AG08395 (cell line): Measurements from ENCODE around the gene PRR5L.
"Not testable (repeated sequence)": the region's sequence is repeated elsewhere in the genome, so short reads cannot be mapped to it uniquely, and the experiment has no call there.

Source experiments
- DNase-seq: peaks from one replicate; pipeline ENCODE4 v3.0.0; 2012; ENCODE audit warnings: mixed read lengths, low spot score

PRR5L gene

DNA sequence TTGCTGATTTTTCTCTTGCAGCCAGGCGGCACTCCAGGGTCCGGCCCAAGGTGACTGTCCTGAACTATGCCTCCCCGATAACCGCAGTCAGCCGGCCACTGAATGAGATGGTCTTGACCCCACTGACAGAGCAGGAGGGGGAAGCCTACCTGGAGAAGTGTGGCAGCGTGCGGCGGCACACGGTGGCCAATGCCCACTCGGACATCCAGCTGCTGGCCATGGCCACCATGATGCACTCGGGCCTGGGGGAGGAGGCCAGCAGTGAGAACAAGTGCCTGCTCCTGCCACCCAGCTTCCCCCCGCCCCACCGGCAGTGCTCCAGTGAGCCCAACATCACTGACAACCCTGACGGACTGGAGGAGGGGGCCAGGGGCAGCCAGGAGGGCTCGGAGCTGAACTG is 166.2 kb downstream of the PRR5L start:
- DNase-seq, result no peak

DNA sequence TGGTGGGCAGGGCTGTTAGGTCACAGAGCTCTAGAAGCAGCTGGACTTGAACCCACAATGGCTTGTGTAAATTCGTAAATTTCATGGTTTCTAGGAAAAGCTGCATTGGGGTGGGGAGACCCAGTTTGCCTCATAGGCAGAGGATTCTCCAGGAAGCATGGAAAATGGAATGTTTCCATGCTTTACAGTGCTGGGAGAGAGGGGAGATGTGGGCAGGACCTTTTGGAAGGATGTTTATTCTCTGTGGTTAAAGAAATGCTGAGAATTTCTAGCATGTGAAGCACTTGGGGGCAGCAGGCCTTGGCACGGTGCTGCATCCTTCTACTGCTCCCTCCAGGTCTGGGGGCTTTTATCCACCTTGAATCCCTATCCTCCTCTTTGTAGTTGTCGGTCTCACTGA is 167.7 kb downstream of the PRR5L start:
- peak; percentile 38 for DNase-seq

DNA sequence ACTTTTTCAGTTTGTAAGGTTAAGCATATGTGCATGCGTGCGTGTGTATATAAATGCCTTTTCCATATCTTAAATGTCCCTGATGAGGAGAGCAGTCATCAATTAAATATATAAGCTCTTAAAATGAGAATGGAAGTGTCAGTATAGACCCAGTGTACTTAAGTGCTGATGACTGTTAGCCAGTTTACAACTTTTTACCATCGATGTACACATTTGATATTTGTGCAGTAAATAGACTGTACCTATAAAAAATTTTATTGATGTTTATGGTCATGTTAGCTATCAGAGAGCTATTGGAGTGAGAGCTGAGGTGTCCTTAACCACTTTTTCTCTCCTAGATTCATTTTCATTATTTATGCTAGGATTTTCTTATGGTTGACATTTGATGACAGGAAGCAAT is 168.6 kb downstream of the PRR5L start:
- no peak for DNase-seq

DNA sequence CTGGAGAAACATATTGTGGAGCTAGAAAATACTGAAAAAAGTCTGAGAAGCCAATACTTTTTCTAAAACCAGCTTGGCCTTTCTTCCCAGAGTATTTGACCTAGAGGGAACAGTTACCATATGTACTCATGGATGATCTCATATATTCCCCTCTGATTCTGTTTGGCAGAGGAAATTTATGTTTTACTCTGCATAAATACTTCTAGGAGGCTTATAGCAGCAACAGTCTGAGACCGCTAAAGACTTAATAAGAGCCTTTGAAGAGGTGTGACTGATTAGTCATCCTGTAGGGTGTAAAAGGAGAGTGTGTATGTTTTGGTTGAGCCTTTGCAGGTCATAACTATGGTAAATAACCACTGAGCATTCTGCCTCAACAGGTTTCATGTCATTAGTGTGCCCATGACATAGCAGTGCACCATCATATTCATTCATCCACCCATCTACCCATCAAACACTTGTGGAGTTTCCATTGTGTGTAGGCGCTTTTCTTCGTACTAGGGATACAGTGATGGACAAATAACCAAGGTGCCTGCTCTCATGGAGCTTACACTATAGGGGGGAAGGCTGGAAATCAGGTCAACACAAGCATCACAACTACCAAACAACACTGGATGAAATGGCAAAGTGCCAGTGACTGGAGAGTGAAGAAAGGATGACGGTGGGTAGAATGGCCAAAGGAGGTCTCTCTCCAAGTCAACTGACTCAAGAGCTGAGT is 169.5 kb downstream of the PRR5L start:
- no peak for DNase-seq

DNA sequence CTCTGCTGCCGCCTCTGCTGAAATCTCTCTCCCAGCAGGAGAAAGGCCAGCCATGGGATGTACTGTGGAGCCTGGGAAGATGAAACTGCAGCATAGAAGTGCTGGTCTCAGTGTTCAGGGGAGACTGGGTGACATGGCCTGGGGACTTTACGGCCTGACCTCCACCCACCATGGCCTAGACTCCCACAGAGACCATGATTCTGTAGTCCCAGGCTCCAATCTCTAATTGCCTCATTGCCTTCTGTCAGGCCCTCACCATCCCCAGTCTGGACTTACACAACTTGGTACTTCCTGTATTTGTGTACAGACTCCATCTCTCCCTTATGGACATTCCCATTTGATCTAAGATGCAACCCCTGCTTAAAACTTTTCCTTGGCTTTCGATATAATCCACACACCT is 170.9 kb downstream of the PRR5L start:
- no peak for DNase-seq

DNA sequence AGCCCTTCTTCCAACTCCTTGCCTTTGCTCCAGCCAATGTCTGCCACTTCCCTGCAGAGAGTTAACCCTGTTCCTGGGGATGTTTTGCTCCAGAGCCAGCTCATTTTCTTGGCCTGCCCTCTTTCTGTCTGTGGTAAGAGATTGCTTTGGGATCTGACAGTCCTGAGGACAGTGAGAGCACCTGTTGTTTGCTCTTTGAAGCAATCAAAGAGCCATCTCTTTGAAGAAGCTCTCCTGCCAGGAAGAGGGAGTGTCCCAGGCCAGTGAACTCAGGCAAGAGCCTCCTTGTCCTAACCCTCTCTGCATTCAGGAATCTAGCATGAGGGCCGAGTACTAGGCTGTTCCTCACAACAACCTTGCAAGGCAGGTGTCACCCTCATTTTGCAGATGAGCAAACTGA is 171.8 kb downstream of the PRR5L start:
- no peak for DNase-seq

DNA sequence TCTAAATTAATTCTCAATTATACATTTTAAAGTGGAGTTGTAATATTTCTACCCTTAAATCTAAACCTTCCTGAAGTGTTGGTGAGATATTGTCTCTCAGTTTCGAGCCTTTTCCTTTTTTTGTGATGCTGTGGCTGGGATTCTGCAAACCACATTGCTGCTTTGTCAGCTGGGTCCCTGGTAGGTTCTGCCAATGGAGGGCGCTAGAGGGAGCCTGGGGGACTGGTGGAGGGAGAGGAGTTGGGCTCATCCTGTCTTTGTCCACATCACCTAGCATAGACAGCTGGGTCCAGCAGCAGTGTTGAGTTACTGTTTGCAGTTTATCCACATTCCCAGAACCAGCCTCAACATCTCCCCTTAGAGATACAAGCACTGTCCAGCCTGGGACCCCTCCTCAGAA is 173.0 kb downstream of the PRR5L start:
- DNase-seq, result no peak

DNA sequence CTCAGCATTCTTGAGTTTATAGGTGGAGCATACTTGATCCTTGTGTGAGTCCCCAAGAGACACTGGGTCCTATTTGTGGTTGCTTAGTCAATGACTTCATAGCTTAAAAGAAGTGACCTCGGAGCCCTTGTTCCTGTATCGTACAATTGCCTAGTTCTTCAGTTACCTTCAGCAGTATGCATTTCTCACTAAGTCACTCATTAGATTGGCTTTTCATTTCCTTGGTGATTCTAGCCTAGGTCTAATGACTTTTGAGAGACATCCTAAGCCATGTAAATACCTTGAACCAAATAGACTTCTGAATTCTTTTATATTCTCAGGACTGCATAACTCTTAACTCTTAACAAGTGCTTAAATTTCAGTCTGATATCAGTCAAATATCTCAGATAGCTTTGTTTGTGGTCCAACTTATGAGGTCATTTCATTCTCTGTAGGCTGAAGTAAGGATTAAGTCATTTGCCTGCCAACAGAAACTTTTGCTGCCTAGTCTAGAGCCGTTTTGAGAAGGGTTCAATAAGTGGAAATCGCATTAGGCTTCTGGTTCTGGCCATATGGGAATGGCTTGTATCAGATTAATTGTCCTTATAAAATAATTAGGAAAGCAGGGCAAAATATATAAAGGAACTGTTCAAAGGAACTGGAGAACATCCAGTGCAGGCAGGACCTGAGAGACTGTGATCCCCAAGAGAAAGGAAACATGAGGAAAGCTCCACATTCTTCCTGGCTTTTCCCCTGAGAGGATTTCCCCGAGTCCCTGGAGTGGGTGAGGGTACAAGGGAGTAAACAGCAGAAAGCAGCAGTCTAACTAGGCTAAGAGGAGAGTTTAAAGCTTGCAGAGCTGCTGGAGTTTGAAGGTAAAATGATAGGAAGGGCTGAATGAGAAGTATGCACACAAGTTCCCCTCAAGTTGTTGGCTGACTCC is 174.1 kb downstream of the PRR5L start:
- DNase-seq, result peak; percentile 36

DNA sequence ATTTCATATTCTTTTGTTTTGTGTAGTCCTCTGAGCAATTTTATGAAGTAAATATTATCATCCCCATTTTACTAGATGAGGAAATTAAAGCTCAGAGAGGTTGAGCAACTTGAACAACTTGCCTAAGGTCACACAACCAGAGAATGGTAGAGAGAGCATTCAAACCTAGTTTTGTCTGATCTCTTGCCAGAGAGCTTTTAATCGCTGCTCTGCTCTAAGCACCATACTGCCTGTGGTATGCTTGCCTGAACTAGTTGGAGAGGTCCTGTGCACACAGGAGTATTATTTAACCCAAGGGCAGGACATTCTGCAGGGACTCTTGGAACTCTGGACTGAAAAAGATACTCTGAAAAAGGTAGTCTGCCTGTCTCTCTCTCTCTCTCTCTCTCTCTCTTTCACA is 175.5 kb downstream of the PRR5L start:
- DNase-seq, result no peak

DNA sequence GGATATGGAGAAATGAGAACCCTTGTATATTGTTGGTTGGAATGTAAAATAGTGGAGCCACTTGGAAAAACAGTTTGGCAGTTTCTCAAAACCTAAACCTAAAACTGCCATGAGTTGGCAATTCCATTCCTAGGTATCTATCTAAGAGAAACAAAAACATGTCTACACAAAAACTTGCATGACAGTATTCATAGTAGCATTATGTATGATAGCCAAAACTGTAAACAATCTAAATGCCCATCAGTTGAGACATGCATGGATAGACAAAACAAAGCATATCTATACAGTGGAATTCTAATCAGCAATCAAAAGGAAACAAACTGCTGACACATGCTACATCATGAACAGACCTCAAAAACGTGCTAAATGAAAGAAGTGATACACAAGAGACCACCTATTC is 179.1 kb downstream of the PRR5L start:
- no peak for DNase-seq

DNA sequence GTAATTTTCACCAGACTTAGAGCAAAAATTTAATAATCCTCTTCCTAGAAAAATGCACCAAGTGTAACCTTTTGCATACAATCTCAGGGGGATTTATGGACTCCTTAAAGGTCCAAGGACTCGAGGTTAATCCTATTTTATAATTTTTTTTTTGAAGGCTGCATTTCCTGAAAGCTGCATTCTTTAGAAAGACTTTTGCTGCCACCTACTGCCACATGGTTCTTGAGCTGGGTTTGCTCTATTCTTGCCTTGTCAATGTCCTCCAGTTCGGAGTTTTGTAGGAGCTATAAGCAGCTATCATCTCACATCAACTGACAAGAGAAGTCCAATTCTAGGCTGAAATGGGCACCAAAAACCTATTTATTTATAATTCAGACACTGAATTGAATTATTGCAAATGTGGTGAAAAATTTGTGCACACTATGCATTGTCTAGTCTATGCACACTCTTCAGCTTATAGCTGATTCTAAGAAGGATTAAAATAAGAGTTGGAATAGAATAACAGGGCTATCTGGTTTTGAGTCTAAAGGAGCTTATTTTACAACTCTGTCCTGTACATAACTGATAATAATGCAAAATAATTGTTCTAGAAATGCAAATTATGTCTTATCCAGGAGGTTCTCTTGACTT is 182.7 kb downstream of the PRR5L start:
- peak; percentile 58 for DNase-seq

DNA sequence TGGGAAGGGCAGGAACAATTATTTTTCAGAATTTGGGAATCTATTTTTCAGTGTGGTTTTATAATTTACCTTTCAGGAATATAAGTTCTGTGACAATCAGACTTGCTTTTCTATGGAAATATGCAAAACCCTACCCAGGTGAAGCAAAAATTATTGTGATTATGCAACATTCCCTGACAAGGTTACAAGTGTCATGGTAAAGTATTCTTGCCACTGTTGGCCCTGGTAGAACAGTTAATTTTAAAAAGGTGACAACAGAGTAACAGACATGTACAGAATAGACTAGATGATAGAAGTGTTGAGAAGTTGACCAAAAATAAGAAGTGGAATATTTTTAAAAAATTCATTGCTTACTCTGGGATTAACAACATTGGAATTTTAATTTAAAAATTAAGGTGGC is 184.7 kb downstream of the PRR5L start:
- no peak for DNase-seq

DNA sequence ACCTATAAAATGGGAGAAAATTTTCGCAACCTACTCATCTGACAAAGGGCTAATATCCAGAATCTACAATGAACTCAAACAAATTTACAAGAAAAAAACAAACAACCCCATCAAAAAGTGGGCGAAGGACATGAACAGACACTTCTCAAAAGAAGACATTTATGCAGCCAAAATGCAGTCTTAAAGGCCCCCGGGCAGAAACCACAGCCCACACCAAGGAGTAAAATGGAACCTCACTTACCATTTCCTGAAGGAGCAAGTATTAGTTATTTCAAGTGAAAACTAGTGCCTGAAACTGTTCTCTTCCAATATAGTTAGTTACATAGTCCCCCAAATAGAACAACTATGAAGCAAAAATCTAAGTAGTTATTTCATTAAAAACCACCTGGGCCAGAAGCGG is 187.0 kb downstream of the PRR5L start:
- DNase-seq, result not testable (repeated sequence)

DNA sequence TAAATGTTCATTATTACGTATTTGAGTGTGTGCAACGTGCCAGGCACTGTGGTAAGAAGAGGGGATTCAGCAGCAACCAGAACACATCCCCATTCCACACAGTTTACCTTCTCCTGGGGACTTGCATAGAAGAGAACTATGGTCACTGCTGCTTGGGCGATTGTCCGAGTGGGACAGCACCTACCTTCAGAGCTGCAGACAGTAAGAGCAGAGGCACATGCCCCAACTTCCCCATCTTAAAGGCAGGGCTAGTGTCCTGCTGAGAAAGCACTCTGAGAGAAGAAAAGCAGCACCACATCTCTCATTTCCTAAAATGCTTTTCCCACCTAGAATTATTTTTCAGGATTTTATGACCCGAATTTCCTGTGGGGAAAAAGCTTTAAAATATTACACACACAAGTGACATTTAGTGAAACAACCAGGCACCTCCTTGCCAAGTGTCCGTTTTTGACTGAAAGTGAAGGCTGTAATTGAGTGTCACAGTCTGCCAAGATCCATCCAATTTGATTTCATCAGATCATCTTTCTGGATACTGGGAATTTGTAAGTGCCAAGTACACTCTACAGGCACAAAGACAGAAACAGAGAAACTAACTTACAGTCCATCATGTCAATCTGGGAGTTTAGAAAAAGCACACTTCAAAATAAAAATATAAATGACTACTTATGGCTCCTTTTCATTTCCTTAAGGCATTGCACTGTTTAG is 189.4 kb downstream of the PRR5L start:
- DNase-seq, result no peak

DNA sequence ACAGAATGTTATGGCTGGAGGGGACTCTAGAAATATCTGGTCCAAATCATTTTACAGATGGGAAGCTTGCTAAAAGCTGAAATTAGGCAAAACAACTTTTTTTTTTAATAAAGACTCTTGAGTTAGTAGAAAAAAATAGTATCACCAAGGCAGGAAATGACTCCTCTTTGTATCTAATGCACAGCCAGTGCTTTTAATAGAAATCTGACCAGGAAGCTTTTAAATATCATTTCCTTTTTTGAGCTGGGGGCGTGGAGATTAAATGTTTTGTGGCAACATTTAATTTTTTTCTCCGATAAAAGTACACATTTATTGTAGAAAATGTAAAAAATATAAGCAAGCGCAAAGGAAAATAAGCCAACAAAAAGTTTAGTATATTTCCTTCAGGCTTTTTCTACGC is 191.5 kb downstream of the PRR5L start:
- DNase-seq, result no peak

DNA sequence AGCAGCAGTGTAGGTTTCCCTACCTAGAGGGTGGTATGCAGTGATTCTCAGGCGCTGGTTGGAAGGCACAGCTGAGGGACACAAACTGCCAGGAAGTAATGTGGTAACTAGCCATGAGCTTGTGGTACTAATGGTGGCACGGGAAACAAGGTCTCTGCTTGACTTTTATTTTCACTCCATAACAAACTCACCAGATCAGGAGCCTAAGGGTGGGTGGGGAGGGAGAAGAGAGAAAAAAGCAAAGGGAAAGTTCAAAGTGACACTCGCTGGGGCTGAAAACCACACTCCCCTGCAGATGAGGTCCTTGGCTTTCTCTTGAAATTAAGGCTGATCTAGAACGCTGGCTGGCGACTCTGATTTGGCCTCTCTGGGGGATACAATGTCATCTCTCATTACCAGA is 192.0 kb downstream of the PRR5L start:
- DNase-seq, result no peak

DNA sequence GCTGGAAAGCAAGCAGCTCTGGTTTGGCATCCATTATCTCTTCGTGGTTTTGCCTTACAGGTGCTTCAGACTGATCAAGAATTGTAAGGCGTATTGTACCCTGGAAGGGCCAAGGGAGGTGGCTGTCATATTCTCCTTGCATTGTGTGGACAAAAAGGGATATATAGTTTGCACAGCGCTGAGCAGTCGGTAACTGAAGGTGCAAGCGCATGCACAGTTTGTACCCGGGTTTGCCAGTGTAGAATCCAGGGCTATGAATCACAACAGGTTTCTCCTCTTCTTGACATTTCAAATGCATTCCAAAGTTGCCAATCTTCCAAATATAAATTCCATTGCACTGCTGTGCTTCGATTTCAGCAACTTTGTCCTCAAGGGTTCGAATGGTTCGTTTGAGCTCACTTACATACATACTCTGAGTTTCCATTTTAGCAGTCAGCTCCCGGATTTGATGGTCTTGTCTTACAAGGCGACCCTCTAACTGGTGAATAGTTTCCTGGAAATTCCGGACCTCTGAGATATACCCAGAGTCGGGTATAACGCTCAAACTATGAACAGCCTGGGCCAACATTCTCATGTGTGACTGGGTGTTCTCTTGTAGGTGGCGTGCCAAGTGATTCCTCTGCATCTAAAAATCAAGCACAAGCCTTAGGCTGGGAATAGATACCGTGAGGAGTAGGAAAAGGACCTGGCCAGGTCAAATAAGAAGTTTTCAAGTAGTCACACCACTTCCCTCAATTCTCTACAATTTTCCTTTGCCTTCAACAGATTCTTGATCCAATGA is 194.1 kb downstream of the PRR5L start:
- no peak for DNase-seq

DNA sequence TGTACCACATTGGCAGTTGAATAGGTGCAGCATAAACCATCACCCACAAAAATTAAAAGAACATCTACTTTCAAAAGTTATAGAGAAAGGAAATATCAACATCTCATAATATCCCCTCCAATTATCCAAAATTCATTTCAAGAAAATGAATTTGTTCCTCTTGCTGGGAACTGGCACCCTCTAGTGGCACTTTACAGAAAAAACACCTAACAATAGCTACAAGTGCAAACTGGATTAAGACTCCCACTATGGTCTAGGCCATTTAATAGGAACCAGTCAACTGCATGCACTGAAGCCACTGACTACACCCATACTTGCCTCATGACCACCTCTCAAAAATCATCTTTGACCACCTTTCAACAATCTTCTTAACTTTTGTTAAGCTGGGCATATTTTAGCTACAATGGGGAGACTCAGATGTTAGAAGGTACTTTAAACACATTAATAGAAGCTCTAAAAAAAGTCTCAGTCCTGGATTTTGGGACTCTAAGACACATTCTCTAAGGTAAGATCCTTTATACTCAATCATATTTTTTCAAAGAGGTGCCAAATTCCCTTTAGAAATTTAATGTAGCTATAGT is 196.7 kb downstream of the PRR5L start:
- peak; percentile 50 for DNase-seq

DNA sequence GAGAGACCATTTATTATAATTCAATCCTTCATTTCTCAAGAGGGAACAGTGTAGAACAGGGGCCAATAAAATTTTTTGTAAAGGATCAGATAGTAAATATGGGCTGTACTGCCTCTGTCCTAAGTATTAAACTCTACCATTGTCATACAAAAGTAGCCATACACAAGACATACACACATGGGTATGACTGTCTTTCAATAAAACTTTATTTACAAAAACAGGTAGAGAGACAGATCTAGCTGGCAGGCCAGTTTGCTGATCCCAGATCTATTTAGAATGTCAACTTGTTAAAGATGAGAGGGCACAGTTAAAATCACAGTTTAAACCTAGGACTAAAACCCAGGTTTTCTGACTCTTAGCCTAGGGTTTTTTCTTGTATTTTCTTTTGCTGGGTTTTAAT is 197.2 kb downstream of the PRR5L start:
- no peak for DNase-seq

DNA sequence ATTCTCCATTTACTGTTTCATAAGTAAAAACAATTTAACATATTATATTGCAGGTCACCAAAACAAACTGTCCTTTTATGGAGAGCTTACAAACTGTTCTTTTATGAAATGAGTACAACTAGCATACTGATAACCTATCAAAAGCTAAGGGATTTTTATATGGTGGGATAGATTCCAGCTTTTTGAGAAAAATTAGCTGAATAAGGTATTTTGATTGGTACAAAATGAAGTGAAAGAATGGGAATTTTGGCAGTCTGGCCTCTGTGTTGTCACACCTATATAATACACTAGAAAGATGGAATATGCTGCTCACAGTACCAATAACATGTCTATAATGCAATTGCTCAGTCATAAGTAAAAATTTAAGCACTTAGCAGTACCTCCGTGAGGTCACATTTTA is 202.6 kb downstream of the PRR5L start:
- DNase-seq, result no peak

DNA sequence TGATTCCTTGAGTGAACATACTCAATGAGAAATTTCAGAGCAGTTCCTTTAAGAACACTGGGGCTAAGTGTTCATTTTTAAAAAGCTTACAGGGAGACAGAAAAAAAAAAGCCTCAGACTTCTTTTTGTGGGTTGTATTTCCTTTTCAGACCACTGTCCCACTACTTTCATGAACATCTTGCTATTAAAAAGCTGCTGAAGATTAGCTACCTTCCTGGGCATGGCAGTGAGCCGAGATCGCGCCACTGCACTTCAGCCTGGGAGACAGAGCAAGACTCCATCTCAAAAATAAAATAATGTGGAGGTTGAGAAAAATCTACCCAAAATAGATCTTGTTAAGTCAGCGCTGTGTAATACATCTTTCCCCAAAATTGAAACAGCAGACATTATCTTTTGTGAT is 203.2 kb downstream of the PRR5L start:
- no peak for DNase-seq
